H1 (cell line): ENCODE data around the gene C3orf80. TPM values are rescaled to one million over a fixed set of nuclear protein-coding genes. Genes with fewer than 3 reads are reported as not detected.
"Not testable (repeated sequence)": the region's sequence is repeated elsewhere in the genome, so short reads cannot be mapped to it uniquely, and the experiment has no call there.

Experiments used
- CTCF ChIA-PET: fragments of 300-600 bp; sonication (Branson Sonifier 250); formaldehyde crosslinking; loops from one replicate; lab custom pipeline; 2021; ENCODE audit not compliant: partially characterized antibody; lab: Charles Lee
- POLR2A ChIA-PET: fragments of 300-600 bp; sonication (Branson Sonifier 250); formaldehyde crosslinking; loops from one replicate; lab custom pipeline; 2021; ENCODE audit warnings: inconsistent platforms; ENCODE audit not compliant: partially characterized antibody; lab: Charles Lee
- DNase-seq, 2 experiments: peaks; one replicate each; pipeline versions ENCODE4 v3.0.0 to v3.0.0-alpha.2; 2010 to 2022; ENCODE audit warnings: low spot score in 2 of 2, low read depth in 1 of 2, mixed read lengths in 1 of 2
- FAIRE-seq: peaks from 2 replicates; lab custom pipeline; 2011; peaks lifted over from hg19 to GRCh38; lab: Jason Lieb, UNC
- H2AFZ ChIP-seq: 2 replicates; pipeline ENCODE4 v1.8.1; 2012; ENCODE audit warnings: low read length, inconsistent platforms
- H2AK5ac ChIP-seq: 2 replicates; pipeline ENCODE4 v1.6.1; 2013; ENCODE audit warnings: low read depth, low read length
- H2BK120ac ChIP-seq: replicated peaks from 2 replicates; pipeline ENCODE3; 2013; ENCODE audit warnings: low read depth, low read length, inconsistent platforms
- H2BK12ac ChIP-seq: 2 replicates; pipeline ENCODE4 v1.6.1; 2013; ENCODE audit warnings: low read depth, low read length
- H2BK15ac ChIP-seq: 2 replicates; pipeline ENCODE4 v1.6.1; 2013; ENCODE audit warnings: low read length
- H2BK20ac ChIP-seq: 2 replicates; pipeline ENCODE4 v1.6.1; 2013; ENCODE audit warnings: low read length
- H2BK5ac ChIP-seq: 2 replicates; pipeline ENCODE4 v1.6.1; 2013; ENCODE audit warnings: low read depth, low read length
- H3K14ac ChIP-seq: 2 replicates; pipeline ENCODE4 v1.6.1; 2013; ENCODE audit warnings: inconsistent platforms; ENCODE audit not compliant: insufficient read length
- H3K18ac ChIP-seq: 2 replicates; pipeline ENCODE4 v1.6.1; 2013; ENCODE audit warnings: low read length; ENCODE audit errors: extremely low read depth
- H3K23ac ChIP-seq: 2 replicates; pipeline ENCODE4 v1.6.1; 2013; ENCODE audit warnings: inconsistent platforms; ENCODE audit not compliant: insufficient read length
- H3K23me2 ChIP-seq: 2 replicates; pipeline ENCODE4 v1.6.1; 2013; ENCODE audit warnings: low read depth, low read length
- H3K27ac ChIP-seq: 2 replicates; pipeline ENCODE4 v1.6.1; 2011; ENCODE audit warnings: low read depth, low read length, inconsistent platforms
- H3K27me3 ChIP-seq, 4 experiments: replicated peaks in 1 of 4; 1 replicate in 1 of 4; 2 replicates in 3 of 4; pipeline versions ENCODE4 v1.6.1 to v1.8.1; 2011 to 2013; ENCODE audit warnings: low read length in 3 of 4, mild to moderate bottlenecking in 3 of 4, inconsistent platforms in 2 of 4, mixed read lengths in 2 of 4, moderate library complexity in 1 of 4; ENCODE audit not compliant: control insufficient read depth in 3 of 4, insufficient read depth in 3 of 4; ENCODE audit errors: extremely low read depth in 1 of 4
- H3K36me3 ChIP-seq, 4 experiments: 2 replicates each; pipeline versions ENCODE4 v1.6.1 to v1.8.1; 2011 to 2013; ENCODE audit warnings: mild to moderate bottlenecking in 4 of 4, low read length in 3 of 4, moderate library complexity in 2 of 4, control low read depth in 1 of 4, inconsistent platforms in 1 of 4; ENCODE audit not compliant: insufficient read depth in 4 of 4, control insufficient read depth in 2 of 4
- H3K4ac ChIP-seq: replicated peaks from 2 replicates; pipeline ENCODE3; 2013; ENCODE audit warnings: low read length, low read depth, mixed read lengths, inconsistent platforms; ENCODE audit not compliant: insufficient read length
- H3K4me1 ChIP-seq, 4 experiments: replicated peaks in 1 of 4; 1 replicate in 1 of 4; 2 replicates in 3 of 4; pipeline versions ENCODE4 v1.6.1 to v1.8.1; 2011 to 2013; ENCODE audit warnings: low read length in 3 of 4, inconsistent platforms in 2 of 4, mixed read lengths in 1 of 4; ENCODE audit not compliant: insufficient read depth in 4 of 4, control insufficient read depth in 3 of 4
- H3K4me2 ChIP-seq, 2 experiments: 2 replicates each; pipeline versions ENCODE4 v1.6.1 to v1.8.1; 2011 to 2013; ENCODE audit warnings: low read depth in 2 of 2, low read length in 2 of 2, control low read depth in 1 of 2, inconsistent platforms in 1 of 2, mild to moderate bottlenecking in 1 of 2; ENCODE audit not compliant: insufficient read depth in 1 of 2
- H3K4me3 ChIP-seq, 4 experiments: fragments of 200-600, 300-600 bp in 1 of 4; sonication (generic), shearing (Covaris generic), sonication (Bioruptor Twin) in 1 of 4; 2 replicates each; pipeline versions ENCODE4 v1.5.1 to v1.8.1; 2011 to 2016; ENCODE audit warnings: low read length in 4 of 4, low read depth in 3 of 4, control low read depth in 2 of 4, inconsistent platforms in 2 of 4, mild to moderate bottlenecking in 2 of 4, mixed read lengths in 1 of 4, moderate library complexity in 1 of 4; ENCODE audit not compliant: insufficient read depth in 2 of 4; ENCODE audit errors: extremely low read depth in 1 of 4
- H3K56ac ChIP-seq: replicated peaks from 2 replicates; pipeline ENCODE3; 2013; ENCODE audit warnings: low read depth, mild to moderate bottlenecking, mixed read lengths, low read length, inconsistent platforms; ENCODE audit not compliant: insufficient read length
- H3K79me1 ChIP-seq: 2 replicates; pipeline ENCODE4 v1.6.1; 2013; ENCODE audit warnings: low read depth, low read length, control low read depth
- H3K79me2 ChIP-seq, 2 experiments: 2 replicates each; pipeline versions ENCODE4 v1.6.1 to v1.8.1; 2012 to 2013; ENCODE audit warnings: low read length in 2 of 2, mild to moderate bottlenecking in 2 of 2, inconsistent platforms in 1 of 2; ENCODE audit not compliant: insufficient read depth in 2 of 2, control insufficient read depth in 1 of 2
- H3K9ac ChIP-seq, 4 experiments: replicated peaks in 1 of 4; 1 replicate in 1 of 4; 2 replicates in 3 of 4; pipeline versions ENCODE4 v1.6.1 to v1.8.1; 2011 to 2013; ENCODE audit warnings: low read depth in 3 of 4, low read length in 3 of 4, control low read depth in 2 of 4, mild to moderate bottlenecking in 2 of 4, moderate library complexity in 2 of 4, inconsistent platforms in 1 of 4; ENCODE audit errors: extremely low read depth in 1 of 4
- H3K9me3 ChIP-seq, 2 experiments: 2 replicates each; pipeline versions ENCODE4 v1.6.1 to v1.8.1; 2012 to 2013; ENCODE audit warnings: mild to moderate bottlenecking in 2 of 2, moderate library complexity in 2 of 2, control low read depth in 1 of 2, inconsistent platforms in 1 of 2, low read depth in 1 of 2, low read length in 1 of 2, mixed read lengths in 1 of 2; ENCODE audit not compliant: insufficient read depth in 2 of 2
- H4K20me1 ChIP-seq, 2 experiments: replicated peaks in 1 of 2; 2 replicates each; pipeline versions ENCODE3 to v1.8.1; 2011 to 2013; ENCODE audit warnings: inconsistent platforms in 2 of 2, low read length in 2 of 2, mild to moderate bottlenecking in 1 of 2; ENCODE audit not compliant: insufficient read depth in 2 of 2, control insufficient read depth in 1 of 2
- H4K5ac ChIP-seq: 2 replicates; pipeline ENCODE4 v1.6.1; 2013; ENCODE audit warnings: low read length, low read depth, mixed read lengths, inconsistent platforms; ENCODE audit not compliant: insufficient read length
- H4K8ac ChIP-seq: 2 replicates; pipeline ENCODE4 v1.8.0; 2013; ENCODE audit warnings: mild to moderate bottlenecking, moderate library complexity, low read length, inconsistent platforms; ENCODE audit not compliant: insufficient read depth; ENCODE audit errors: extremely low read depth
- H4K91ac ChIP-seq: replicated peaks from 2 replicates; pipeline ENCODE3; 2013; ENCODE audit warnings: low read length, mixed read lengths, inconsistent platforms; ENCODE audit not compliant: insufficient read length
- CEBPB ChIP-seq: IDR thresholded peaks from 2 replicates; pipeline ENCODE4 v1.6.1; 2012; ENCODE audit warnings: low read depth, low read length
- GABPA ChIP-seq: IDR thresholded peaks from 2 replicates; pipeline ENCODE4 v1.6.1; 2011; ENCODE audit warnings: mild to moderate bottlenecking, low read length, moderate library complexity, borderline replicate concordance; ENCODE audit not compliant: insufficient read depth
- MAFK ChIP-seq: IDR thresholded peaks from 2 replicates; pipeline ENCODE4 v1.6.1; 2012; ENCODE audit warnings: low read depth, mild to moderate bottlenecking, improper control_type of control experiment, low read length
- WGBS, 2 experiments: shearing (Covaris generic) in 1 of 2; methylation state at CpG; one replicate each; pipeline versions ENCODE4 v1.1.6 to v1.1.7; 2013 to 2015; ENCODE audit warnings: low lambda C conversion rate in 2 of 2, mixed read lengths in 2 of 2, inconsistent platforms in 1 of 2, low coverage in 1 of 2, missing lambda C conversion rate in 1 of 2; ENCODE audit not compliant: insufficient replicate concordance in 2 of 2, insufficient coverage in 1 of 2, insufficient read length in 1 of 2; ENCODE audit errors: extremely low coverage in 1 of 2, missing lambda C conversion rate in 1 of 2; 5-methylcytosine and 5-hydroxymethylcytosine counted together
- polyA plus RNA-seq, 7 experiments: library from polyadenylated mRNA; depleted of rRNA in 3 of 7; stranded (reverse) in 5 of 7; unstranded in 2 of 7; fragments of >200 nt in 5 of 7; fragments of 200-250 nt in 2 of 7; gene quantifications; 1 replicate in 5 of 7; 2 replicates in 1 of 7; 4 replicates in 1 of 7; pipeline versions ENCODE4 v1.2.1 to v1.2.3, GENCODE V29; 2011 to 2013; ENCODE audit warnings: missing spikeins in 2 of 7, mixed read lengths in 2 of 7
- total RNA-seq: library from RNA; stranded (reverse); fragmentation: NEBNext Ultra II Directional; extraction: Animal tissue kit (Norgen Biotek cat#: 25700); gene quantifications from 2 replicates; pipeline ENCODE4 v1.2.1, GENCODE V29; 2021

Gene C3orf80
- total and polyA plus RNA-seq, 2 of the 8 experiments (the other 6 are each of a cell fraction or from before 2014, with no cell fraction given): 0.57 to 1.1 TPM

DNA sequence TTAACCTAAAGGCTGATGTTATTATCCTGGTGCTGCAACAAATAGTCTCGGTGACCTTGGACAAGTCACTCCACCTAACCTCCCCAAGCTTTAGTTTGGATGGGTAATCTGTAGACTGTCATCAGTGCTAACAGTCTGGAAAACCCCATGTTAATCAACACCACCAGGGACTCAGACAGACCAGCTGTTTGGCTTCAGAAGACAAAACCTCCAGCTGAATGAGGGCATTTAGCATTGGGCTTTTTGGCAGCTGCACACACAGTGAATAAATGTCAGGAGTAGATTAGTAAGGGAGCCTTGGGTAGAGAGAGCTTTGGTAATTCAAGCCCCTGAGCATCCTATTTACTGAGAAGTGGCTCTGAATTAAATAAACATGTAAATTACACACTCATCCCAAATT lies 24.9 kb upstream of the C3orf80 start (continued):
- TF ChIP-seq MAFK (no peak), GABPA (no peak), CEBPB (no peak)
- TF ChIP-seq, all 59 proteins: peak for 0

DNA sequence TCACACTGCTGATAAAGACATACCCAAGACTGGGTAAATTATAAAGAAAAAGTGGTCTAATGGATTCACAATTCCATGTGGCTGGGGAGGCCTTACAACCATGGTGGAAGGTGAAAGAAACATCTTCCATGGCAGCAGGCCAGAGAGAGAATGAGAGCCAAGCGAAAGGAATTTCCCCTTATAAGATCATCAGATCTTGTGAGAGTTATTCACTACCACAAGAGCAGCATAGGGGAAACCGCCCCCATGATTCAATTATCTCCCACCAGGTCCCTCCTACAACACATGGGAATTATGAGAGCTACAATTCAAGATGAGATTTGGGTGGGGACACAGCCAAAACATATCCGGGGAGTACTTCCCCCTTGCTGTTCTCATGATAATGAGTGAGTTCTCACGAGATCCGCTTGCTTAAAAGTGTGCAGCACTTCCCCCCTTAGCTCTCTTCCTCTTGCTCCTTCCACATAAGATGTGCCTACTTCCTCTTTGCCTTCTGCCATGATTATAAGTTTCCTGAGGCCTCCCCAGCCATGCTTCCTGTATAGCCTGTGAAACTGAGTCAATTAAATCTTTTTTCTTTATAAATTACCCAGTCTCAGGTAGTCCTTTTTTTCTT lies 20.7 kb upstream of the C3orf80 start:
- FAIRE-seq, H3K9me3 ChIP-seq, H3K4me3 ChIP-seq, H2BK20ac ChIP-seq, H4K91ac ChIP-seq, H3K9ac ChIP-seq, H4K5ac ChIP-seq, H3K23ac ChIP-seq, H2BK15ac ChIP-seq, H2AFZ ChIP-seq, H3K79me2 ChIP-seq, H3K4me1 ChIP-seq, H4K8ac ChIP-seq, DNase-seq, H3K79me1 ChIP-seq, H4K20me1 ChIP-seq, H2BK5ac ChIP-seq, H3K27ac ChIP-seq, POLR2A ChIA-PET, H3K4me2 ChIP-seq, H3K23me2 ChIP-seq, H3K4ac ChIP-seq, H3K14ac ChIP-seq, H2BK120ac ChIP-seq, H3K18ac ChIP-seq, H2BK12ac ChIP-seq, H3K27me3 ChIP-seq, H3K56ac ChIP-seq, H3K36me3 ChIP-seq, H2AK5ac ChIP-seq: not testable (repeated sequence)
- 90% methylated on average over 5 of the region's 5 CpGs; no CpG with 5 or more reads in 1 of the 2 experiments for WGBS, 2 experiments
- CTCF ChIA-PET: interaction anchor here (0.5 to 0.6 kb wide), 2 partner anchors 219 to 1167 kb away, joined by 3 read pairs; partner anchors contain the start of gene SPTSSB
